Mesenteric fat pad (tissue), 1 donor: Measurements from ENCODE around the gene PFDN6. TPM values are rescaled to one million over a fixed set of nuclear protein-coding genes. Genes with fewer than 3 reads are reported as not detected.

ENCODE experiments used
- DNase-seq: peaks from one replicate; pipeline ENCODE4 v3.0.0-alpha.2; 2020; ENCODE audit warnings: low spot score
- total RNA-seq: library from RNA; stranded (reverse); fragmentation: NEBNext Ultra II Directional; extraction: Animal tissue kit (Norgen Biotek cat#: 25700); gene quantifications from one replicate; pipeline ENCODE4 v1.2.1, GENCODE V29; 2021
- donor health status: DM: yes; HTN: yes; CAD: no.

PFDN6 gene
- total RNA-seq, 1 donor from 2014 or later: 34.8 TPM

DNA sequence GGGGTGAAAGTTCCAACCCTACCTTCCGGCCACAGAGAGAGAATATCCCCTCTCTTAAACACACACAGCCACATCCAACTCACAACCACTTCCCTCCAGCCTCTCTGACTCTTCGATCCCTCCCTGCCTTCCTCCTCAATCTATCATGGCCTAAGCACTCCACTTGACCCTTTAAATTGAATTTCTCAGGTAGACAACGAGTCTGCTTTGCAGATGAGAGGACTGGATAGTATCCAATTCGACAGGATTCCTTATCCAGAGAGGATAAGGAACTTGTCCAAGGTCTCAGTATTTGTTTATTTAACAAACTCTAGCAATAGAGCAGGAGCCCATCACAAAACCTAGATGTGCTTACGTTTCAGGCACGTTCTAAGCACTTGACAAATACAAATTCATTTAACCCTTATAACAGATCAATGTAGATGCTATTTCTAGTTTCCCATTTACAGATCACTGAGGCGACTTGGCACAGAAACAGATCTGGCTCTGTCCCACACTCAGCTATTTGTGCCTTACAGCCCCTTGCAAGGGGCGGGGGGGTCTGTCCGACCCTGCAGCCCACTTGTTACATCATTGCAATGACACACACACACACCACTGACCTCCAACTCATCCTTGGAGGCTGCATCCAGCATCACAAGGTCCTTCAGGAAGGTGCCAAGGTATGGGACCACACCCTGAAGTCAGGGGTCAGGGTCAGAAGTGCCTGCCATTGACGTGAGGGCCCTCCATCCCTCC, 4.9 kb downstream of the PFDN6 start:
- no peak for DNase-seq

DNA sequence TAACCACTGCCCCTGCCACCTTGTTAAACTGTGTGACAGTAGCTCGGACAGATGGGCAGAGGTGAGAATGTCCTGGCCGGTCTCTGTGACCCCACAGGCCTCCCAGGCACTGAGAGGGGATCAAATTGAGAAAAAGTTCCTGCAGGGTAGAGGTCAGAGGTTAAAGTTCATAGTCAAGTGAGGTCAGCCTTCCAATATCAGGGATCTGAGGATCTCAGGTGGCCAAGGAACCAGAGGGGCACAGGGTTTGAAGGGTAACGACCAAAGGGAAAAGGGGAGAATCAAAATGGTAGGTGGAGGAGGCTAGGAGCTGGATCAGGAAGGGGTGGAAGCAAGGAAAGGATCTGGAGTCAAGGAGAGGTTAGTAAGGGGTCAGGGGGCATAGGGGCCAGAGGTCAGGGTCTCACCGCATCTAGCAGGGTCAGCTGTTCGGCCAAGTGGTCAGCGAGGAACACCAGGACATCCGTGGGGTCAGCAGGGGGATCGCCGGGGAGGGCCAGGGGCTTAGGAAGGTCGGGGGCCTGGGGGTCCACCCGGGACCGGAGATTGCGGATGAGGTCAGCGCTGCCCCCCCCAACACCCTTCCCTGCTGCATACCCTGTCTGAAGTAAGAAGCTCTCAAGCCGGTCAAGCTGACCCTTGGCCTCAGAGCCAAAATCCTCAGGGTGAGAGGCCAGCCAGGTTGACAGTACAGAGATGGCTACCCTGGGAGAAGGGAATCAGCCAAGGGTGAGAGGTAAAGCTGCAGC, 6.4 kb downstream of the PFDN6 start:
- DNase-seq: no peak

DNA sequence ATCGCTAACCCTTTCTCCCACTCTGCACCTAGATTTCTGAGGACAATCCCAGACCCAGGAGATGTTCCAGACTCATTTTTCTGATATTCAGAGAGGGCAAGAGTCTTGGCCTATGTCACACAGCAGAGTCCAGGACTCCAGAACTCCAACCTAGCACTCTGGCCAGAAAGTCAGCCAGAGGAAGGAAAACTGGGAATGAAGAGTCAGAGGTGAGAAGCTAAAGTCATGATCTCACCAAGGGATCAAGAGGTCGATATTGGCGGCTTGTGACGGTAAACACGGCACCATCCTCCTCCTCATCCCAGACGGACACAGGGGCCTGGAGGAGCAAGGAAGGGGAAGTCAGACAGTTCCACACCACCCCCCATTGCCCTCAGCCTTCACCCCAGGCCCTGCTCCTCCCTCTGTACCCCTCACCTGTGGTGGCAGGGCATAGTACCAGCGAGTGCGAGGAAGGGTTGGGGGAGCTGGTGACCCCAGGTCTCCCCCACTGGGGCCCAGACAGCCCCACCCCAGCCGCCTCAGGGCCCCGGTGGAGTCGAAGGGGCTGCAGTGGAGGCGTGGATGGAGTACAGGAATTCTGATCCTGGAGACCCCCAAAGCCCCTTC, 7.5 kb downstream of the PFDN6 start:
- DNase-seq: no peak

DNA sequence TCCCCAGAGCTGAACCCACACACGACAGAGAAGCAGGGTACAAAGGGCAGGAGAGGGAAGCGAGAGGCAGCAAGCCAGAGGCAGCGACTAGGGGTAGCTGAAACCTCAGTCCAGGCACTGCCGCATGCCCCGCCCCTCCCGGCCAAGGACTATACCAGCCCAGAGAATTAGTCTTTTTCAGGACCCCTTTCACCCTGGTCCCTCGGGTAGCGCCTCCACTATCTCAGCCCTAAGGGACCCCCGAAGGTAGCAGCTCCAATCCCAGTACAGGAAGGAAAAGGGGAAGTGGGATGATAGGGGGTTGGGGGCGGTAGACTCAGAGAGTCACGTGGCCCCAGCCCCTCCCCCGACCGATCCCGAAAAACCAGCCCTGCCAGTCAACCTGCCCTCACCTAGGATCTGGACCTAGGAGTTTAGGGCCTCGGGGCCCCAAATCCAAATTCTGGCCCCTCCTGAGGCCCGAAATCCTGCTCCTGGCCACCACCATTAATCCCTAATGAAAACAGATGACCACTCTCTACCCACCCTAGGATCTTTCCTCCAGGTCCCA, 8.1 kb downstream of the PFDN6 start:
- DNase-seq: no peak

DNA sequence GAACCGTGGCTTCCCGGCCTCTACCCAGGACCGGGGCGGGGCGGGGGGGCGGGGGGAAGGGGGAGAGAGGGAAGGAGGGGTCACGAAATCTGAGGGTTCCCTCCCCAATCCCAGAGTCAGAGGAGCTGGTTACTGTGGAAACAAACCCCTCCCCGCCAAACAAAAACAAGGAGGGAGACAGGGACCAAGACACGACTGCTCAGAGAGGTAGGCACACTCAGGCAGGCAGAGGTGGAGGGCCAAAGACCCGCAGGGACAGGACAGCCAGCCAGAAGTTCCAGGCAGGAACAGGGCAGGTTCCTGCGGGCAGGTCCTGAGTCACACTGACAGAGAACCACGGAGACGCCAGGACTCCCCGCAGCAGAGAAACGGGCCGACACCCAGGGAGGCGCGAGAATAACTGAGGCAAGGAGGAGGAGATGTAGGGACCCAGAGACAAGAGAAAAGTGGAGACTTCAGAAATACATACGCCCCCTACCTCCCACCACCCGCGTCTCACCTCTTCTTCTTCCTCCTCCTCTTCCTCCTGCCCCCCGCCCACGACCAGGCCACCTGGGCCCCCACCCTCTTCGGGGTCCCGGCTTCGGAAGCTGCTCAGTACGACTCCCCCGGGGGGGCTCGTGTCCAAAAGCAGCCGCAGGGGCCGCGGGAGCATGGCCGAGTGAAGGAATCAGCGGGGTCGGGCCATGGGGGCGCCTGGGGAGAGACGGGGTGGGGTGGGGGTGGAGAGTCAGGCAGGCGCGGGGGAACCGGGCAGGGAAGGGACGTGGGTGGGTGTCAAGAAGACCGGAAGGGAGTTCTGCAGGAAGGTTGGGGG, 8.8 kb downstream of the PFDN6 start:
- no peak for DNase-seq

DNA sequence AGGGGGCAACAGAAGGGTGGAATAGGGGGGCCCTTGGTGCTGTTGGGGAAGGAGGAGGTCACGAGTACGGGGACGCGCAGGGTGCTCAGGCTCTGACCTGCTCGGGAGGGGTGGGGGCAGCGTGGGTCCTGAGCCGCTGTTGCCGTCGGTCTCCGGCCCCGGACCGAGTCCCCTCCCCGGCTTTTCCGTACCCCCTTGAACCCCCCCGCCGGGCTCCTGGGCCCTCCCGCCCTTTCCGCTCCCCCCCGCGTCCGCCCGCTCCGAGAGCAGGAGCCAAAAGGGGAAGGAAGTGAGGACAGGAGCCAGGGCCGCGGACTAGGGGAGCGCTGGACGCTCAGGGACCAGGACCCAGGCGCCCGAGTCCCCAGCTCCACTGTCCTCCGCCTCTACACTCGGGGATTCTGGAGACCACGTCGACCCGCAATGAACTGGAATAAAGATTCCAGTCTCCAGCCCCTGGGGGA, 9.4 kb downstream of the PFDN6 start, which contains the start of gene RGL2:
Gene RGL2 (minus strand): TSS at position 170 of the 464 bp plus-strand sequence. CDS start 332 bp downstream, outside the sequence.
- peak; percentile 95 for DNase-seq

DNA sequence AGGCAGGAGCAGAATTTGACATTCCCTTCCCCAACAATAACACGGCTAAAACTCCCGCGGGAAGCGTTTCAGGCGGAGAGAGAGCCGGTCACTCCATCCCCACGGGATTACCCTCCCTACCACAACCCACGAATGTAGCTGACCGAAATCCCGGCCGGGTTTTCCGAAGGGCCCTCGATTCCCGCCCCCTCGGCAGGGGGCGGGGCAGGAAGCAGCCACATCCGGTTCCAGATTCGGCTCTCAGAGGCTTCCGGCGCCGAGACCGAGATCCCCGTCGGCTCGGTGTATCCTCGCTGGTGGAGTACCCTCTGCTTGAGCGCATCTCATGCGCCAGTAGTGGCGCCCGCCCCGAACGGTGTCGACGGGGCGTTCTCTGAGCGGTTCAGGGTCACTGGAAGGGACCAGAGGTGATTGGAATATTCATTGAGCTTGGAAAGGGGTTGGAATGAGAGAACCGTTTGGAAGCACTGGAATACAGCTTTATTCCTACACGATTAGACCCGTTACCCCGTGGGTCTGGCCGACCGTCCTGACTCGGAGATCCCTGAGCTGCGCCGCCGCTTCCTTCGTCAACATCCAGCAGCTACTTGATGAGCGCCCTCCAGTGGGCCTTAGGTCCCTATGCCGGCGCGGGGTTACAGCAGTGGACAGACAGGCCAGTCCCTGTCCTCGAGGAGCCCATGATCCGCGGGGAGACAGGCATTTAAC, 10.0 kb downstream of the PFDN6 start:
- peak; percentile 97 for DNase-seq

DNA sequence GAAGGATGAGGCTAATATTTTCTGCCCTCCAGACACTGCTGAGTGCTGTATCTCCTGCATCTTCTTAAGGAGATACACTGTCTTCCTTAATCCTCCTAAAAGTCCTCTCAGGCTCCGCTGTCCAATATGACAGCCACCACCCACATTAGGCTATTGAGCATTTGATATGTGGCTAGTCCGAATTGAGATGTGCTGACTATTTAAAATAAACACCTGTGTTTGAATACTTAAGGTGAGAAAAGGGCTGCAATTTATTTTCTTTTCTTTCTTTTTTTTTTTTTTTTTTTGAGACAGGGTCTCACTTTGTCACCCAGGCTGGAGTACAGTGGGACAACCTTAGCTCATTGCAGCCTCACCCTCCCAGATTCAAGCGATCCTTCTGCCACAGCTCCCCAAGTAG, 12.5 kb downstream of the PFDN6 start:
- no peak for DNase-seq

DNA sequence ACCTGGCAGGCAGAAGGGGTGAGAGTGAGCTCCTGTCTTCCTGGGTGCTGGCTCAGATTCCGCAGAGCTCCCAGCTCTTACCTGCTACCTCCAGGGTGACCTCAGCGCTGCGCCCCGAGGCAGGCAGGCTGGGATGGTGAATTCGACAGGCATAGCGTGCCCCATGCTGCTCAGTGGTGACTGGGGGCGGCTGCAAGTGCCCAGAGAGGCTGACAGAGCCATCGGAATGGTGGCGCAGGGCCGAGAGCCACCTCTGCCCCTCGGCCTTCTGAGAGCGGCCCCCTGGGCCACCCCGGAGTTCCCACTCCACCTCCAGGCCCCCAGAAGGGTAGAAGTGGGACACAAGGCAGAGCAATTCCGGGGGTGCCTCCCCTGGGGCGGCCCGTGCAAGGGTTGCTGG, 14.8 kb downstream of the PFDN6 start:
- DNase-seq: no peak

DNA sequence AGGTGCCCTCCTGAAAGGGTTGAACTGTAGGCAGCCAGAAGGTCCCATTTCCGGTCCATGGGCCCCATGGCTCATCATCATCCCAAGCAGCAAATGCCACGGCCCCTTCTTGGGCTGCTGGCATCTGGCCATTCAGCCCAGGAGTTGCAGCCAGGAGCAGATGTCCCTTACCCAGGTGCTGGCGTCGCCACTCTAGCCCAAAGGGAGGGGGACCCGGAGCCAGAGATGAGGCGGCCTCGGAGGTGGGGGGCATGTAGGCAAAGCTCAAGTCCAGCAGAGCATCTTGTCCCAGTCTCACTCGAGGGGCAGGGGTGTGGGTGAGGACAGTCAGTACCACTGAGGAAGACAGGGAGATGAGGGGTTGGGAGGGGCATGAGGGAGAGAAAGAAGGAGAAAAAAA, 15.7 kb downstream of the PFDN6 start:
- DNase-seq: no peak

DNA sequence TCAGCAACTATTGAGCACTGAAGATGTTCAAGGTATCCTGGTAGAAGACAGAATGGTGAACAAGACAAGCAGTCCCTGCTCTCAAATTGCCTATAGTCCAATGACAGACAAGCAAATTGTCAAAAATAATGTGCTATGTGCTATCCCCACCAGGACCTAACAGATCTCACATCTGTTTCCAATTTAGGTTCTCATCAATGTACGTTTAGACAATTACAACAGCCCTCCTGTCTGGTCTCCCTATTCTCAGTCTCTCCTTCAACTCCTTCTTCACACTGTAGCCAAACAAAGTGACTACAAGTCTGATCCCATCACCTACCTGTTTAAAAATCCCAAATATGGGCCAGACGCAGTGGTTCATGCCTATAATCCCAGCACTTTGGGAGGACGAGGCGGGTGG, 17.0 kb downstream of the PFDN6 start:
- DNase-seq: no peak

DNA sequence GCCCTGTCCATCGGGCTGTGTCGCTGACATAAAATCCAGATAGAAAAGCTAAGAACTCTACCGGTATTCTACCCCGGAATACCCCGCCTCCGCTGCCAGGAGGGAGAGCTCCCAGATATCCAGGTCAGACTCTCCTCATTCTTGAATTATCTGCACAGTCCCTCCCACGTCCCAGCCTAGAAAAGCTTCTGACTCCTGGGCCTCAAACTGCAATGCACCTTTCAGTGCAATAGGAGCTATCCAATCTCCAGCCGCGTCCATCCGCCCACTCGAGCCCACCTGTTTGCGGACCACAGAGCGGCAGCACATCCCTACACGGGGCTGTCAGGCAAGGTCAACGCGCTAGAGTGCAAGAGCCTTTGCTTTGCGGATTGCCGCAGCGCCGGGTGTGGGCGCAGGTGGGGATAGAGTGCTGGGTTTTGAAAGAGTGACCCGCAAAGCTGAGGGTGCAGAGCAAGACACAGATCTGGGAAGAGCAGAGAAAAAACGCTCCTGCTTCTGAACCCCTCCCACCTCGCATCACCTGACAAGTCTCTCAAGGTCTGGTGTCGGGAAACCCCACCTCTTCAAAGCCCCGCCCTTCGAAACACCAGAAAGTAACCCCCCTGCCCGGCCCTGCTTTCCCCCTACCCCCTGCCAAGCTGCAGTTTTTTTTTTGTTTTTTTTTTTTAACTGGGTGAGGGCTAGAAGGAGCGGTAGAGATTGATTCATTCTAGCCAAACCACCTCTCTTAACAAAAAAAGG, 23.1 kb downstream of the PFDN6 start:
- no peak for DNase-seq

DNA sequence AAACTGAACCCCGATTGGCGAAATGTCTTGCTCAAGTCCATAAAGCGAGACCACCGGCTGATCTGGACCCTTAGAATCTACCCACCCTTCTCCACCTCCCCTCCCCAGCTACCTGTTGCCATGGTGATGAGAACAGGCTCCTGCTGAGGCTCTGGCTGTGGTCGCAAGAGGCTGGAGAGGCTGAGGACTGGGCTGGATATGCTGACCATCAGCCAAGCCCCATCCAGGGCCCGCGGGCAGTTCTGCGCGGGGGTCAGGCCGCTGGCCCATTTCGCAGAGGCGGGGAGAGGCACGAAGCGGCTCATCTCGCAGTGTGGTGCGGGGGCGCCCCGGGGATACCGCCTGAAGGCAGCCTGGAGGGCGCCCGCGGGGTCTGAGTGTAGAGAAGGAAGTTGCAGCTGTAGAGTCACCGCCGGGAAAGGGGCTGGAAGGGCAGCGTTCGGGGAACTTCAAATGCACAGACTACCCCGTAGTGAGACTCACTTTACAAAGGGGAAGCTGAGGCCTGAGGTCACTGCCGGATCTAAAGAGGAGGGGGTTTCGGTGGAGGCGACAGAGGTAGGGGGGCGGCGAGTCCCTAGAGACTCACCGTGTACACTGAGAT, 23.8 kb downstream of the PFDN6 start:
- DNase-seq: no peak

DNA sequence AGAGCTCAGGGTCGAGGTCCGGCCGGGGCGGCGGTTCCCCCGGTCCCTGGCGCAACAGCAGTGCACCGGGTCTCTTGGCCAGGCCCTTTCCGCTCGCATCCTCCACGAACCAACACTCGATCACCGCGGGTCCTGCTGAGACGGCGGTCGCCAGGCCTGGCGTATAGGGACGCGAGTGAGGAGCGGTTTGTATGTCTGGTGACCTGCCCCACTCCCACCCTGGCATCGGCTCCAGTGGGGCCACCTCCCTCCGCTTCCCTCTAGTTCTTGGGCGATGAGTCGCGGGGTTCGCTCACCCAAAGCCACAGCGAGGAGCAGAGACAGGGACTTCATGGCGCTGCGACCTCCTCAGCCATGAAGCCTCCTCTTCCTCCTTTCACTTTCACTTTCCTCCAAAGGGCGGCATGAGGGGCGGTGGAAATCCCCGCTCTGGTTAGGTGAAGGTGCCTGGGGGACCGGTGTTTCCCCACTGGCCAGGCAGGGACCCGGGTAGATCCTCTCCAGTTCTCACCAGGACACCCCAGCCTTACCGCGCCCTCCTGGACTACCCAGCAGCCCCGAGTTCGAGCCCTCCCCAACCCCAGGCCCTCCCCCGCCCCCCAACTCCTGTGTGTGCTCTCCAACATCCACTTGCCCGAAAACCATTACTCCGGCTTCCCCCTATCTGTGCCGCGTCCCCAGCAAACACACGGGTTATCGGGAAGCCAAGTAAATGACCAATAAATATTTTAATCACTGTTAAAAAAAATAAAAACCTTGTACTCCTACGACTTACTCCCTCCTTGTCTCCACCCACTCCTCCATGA, 24.5 kb downstream of the PFDN6 start, which contains the start of gene TAPBP:
Gene TAPBP (minus strand): TSS at position 370 of the 806 bp plus-strand sequence. CDS start 37 bp downstream, at position 333.
- no peak for DNase-seq

DNA sequence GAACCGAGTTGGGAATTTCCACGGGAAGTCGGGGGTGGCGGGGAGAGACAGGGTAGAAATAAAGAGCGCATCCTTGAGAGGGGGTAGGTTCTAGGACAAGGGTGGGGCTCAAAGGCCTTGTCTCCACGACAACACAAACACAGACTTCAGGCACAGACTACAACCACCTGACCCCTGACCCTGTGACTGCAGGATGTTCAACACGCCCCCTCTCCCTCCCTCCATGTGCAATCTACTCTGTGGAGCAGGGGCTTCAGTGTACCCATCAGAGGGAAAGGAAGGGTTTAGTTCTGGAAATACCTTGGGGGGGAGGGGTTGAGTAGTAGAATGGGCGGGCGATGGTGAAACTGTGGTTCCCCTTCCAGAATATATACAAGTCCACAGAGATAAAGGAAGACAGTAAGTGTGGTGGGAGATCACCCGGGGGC, 25.1 kb downstream of the PFDN6 start:
- DNase-seq: no peak

DNA sequence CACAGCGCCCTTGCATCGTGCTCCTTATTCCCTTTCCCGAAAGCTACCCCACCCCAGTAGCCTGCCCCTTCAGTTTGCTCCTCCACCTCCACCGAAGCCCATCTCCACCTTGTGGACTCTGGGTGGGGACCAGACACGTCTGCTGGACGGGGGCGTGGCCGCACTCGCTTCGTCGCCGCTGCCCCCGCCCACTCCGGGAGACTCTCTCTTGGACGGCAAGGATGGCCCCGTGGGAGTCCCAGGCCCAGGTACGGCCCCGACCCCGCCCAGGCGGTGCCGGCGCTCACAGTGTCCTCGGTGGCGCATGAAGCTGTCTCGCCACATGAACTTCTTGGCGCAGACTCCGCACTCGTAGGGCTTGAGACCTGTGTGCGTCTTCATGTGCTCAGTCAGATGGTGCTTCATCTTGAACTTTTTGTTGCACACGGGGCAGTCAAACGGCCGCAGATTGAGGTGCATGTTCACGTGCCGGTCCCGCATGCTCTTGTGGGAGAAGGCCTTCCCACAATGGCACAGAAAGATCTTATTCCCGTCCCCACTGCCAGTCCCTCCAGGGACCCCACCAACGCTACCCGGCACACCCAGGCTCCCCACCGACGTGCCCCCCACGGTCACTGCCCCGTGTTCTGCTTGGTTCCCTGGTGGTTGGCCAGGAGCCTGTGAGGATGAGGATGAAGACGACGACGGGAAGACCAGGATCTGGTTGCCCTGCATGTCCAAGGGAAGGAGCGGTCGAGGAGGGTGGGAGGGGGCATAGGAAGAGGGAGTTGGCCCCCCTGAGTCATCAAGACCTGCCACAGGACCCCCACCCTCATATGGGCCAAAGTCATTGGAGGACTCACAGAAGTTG, 25.8 kb downstream of the PFDN6 start:
- DNase-seq: no peak
